CD14-positive monocyte (primary cell): ENCODE measurements around the gene FGD4. TPM values are rescaled to one million over a fixed set of nuclear protein-coding genes. Genes with fewer than 3 reads are reported as not detected.

ENCODE experiments used
- DNase-seq, 3 donors: peaks; one replicate each; pipeline ENCODE4 v3.0.0-alpha.2; 2011 to 2022
- H2AFZ ChIP-seq: 2 replicates; pipeline ENCODE4 v1.6.0; 2012; ENCODE audit warnings: mild to moderate bottlenecking, low read depth, low read length, inconsistent platforms; ENCODE audit not compliant: insufficient read depth, poor library complexity, severe bottlenecking
- H3K27ac ChIP-seq, 2 donors: 1 replicate in 1 of 2; 2 replicates in 1 of 2; pipeline ENCODE4 v1.5.1; 2012 to 2013; ENCODE audit warnings: low read length in 2 of 2, control low read depth in 1 of 2, inconsistent platforms in 1 of 2, low read depth in 1 of 2, mild to moderate bottlenecking in 1 of 2
- H3K27me3 ChIP-seq, 2 donors: one replicate each; pipeline versions ENCODE4 v1.6.0 to v1.6.1; 2011 to 2013; ENCODE audit warnings: low read length in 2 of 2; ENCODE audit not compliant: control insufficient read depth in 2 of 2, insufficient read depth in 2 of 2
- H3K36me3 ChIP-seq, 2 donors: replicated peaks in 1 of 2; 1 replicate in 1 of 2; 2 replicates in 1 of 2; pipeline versions ENCODE4 v1.5.1 to v1.6.1; 2012 to 2013; ENCODE audit warnings: low read length in 2 of 2, control low read depth in 1 of 2, inconsistent platforms in 1 of 2, mild to moderate bottlenecking in 1 of 2; ENCODE audit not compliant: insufficient read depth in 2 of 2, control insufficient read depth in 1 of 2
- H3K4me1 ChIP-seq, 2 donors: 1 replicate in 1 of 2; 2 replicates in 1 of 2; pipeline versions ENCODE4 v1.5.1 to v1.6.1; 2012 to 2013; ENCODE audit warnings: low read length in 2 of 2, control low read depth in 1 of 2, inconsistent platforms in 1 of 2, mild to moderate bottlenecking in 1 of 2, moderate library complexity in 1 of 2; ENCODE audit not compliant: insufficient read depth in 2 of 2, control insufficient read depth in 1 of 2
- H3K4me2 ChIP-seq: replicated peaks from 2 replicates; pipeline ENCODE3; 2012; ENCODE audit warnings: low read length, moderate library complexity, mild to moderate bottlenecking; ENCODE audit not compliant: poor library complexity, severe bottlenecking; ENCODE audit errors: extremely low read depth
- H3K4me3 ChIP-seq, 3 experiments: fragments of 200-600 bp in 1 of 3; sonication (generic) in 1 of 3; replicated peaks in 1 of 3; 1 replicate in 2 of 3; 2 replicates in 1 of 3; pipeline ENCODE4 v1.5.1; 2011 to 2013; ENCODE audit warnings: low read length in 3 of 3, mild to moderate bottlenecking in 3 of 3, control low read depth in 2 of 3, low read depth in 2 of 3, inconsistent platforms in 1 of 3, moderate library complexity in 1 of 3
- H3K79me2 ChIP-seq: 2 replicates; pipeline ENCODE4 v1.6.0; 2012; ENCODE audit warnings: mild to moderate bottlenecking, control low read depth, inconsistent platforms, low read length, moderate library complexity; ENCODE audit not compliant: insufficient read depth
- H3K9ac ChIP-seq: 2 replicates; pipeline ENCODE4 v1.6.0; 2017; ENCODE audit warnings: low read length, mild to moderate bottlenecking; ENCODE audit not compliant: insufficient read depth, poor library complexity, severe bottlenecking
- H3K9me3 ChIP-seq, 2 donors: replicated peaks in 1 of 2; 1 replicate in 1 of 2; 2 replicates in 1 of 2; pipeline versions ENCODE4 v1.5.1 to v1.6.1; 2012 to 2013; ENCODE audit warnings: low read length in 2 of 2, control low read depth in 1 of 2; ENCODE audit not compliant: control insufficient read depth in 1 of 2, insufficient read depth in 1 of 2
- H4K20me1 ChIP-seq: 2 replicates; pipeline ENCODE4 v1.6.0; 2012; ENCODE audit warnings: mild to moderate bottlenecking, low read length, control low read depth, moderate library complexity; ENCODE audit not compliant: insufficient read depth
- H3K27ac Mint-ChIP-seq, 7 donors: one replicate each; pipeline ENCODE4 v1.8.0; 2020; ENCODE audit warnings: mild to moderate bottlenecking in 7 of 7, mixed read lengths in 7 of 7, moderate library complexity in 6 of 7, inconsistent platforms in 2 of 7
- H3K27me3 Mint-ChIP-seq, 3 donors: one replicate each; pipeline ENCODE4 v1.8.0; 2021 to 2022; ENCODE audit warnings: low read depth in 3 of 3, mild to moderate bottlenecking in 3 of 3, mixed read lengths in 3 of 3, moderate library complexity in 3 of 3, inconsistent platforms in 1 of 3
- H3K36me3 Mint-ChIP-seq, 2 donors: one replicate each; pipeline ENCODE4 v1.8.0; 2020; ENCODE audit warnings: mixed read lengths in 2 of 2, inconsistent platforms in 1 of 2, mild to moderate bottlenecking in 1 of 2
- H3K4me1 Mint-ChIP-seq: one replicate; pipeline ENCODE4 v1.8.0; 2020; ENCODE audit warnings: mild to moderate bottlenecking, mixed read lengths
- H3K4me3 Mint-ChIP-seq, 2 donors: one replicate each; pipeline ENCODE4 v1.8.0; 2020; ENCODE audit warnings: mild to moderate bottlenecking in 2 of 2, mixed read lengths in 2 of 2, moderate library complexity in 1 of 2
- H3K9me3 Mint-ChIP-seq, 7 donors: one replicate each; pipeline ENCODE4 v1.8.0; 2020 to 2022; ENCODE audit warnings: mixed read lengths in 7 of 7, mild to moderate bottlenecking in 6 of 7, moderate library complexity in 6 of 7, inconsistent platforms in 2 of 7
- WGBS: methylation state at CpG from one replicate; pipeline ENCODE4 v1.1.5; 2013; ENCODE audit warnings: missing lambda C conversion rate; ENCODE audit not compliant: insufficient coverage; 5-methylcytosine and 5-hydroxymethylcytosine counted together
- intact Hi-C, 2 donors: fragments of 100-400 bp; cut with micrococcal nuclease; formaldehyde crosslinking; loops; one replicate each; pipeline versions ENCODE4 v1.15.0 to v1.15.1; 2023
- polyA plus RNA-seq, 3 donors: library from polyadenylated mRNA; depleted of rRNA in 1 of 3; unstranded in 2 of 3; stranded (reverse) in 1 of 3; fragments of 300-500 nt in 2 of 3; fragments of >200 nt in 1 of 3; fragmentation: Illumina TruSeq in 2 of 3; gene quantifications; 1 replicate in 2 of 3; 2 replicates in 1 of 3; pipeline ENCODE4 v1.2.3, GENCODE V29; 2012 to 2021
- TF ChIP-seq, protein P1 (sequence below): fragments of 200-600 bp; IDR thresholded peaks from one replicate; pipeline ENCODE4 v1.8.0; 2022; ENCODE audit warnings: antibody characterized with exemption, mild to moderate bottlenecking

Gene FGD4
- polyA plus RNA-seq, 3 donors: 5.3 to 34.4 (median 6.0) TPM

GRCh38 chr12:32369202-32369601, 30.2 kb upstream of the FGD4 start:
- Histone ChIP-seq H3K4me1 (peaks cover 4 to 8% of the 10 kb centered on the region in 2 donors), H3K79me2 (no peaks in the 10 kb centered on the region), H3K9me3 (no peaks in the 10 kb centered on the region), H3K4me2 (no peak overlapping the region), H3K36me3 (no peaks in the 10 kb centered on the region), H4K20me1 (no peaks in the 10 kb centered on the region), H3K4me3 (no peak overlapping the region), H3K27ac (no peak overlapping the region), H3K9ac (no peak overlapping the region), H3K27me3 (no peaks in the 10 kb centered on the region), H2AFZ (no peak overlapping the region)
- H3K27me3 Mint-ChIP-seq: peaks cover 0 to 2% (median 1%) of the 10 kb centered on the region in 3 donors
- peak overlapping the region in 1 of 7 donors; percentile 5 for H3K27ac Mint-ChIP-seq
- H3K36me3 Mint-ChIP-seq: no peaks in the 10 kb centered on the region
- WGBS: 86% methylated on average over 3 of the region's 4 CpGs
- H3K9me3 Mint-ChIP-seq: peaks cover 0 to 2% (median 0%) of the 10 kb centered on the region in 7 donors
- H3K4me1 Mint-ChIP-seq: peaks cover 5% of the 10 kb centered on the region
- no peak overlapping the region for H3K4me3 Mint-ChIP-seq
- intact Hi-C loops: loop anchor here (10.0 kb wide), 2 partner anchors 306 to 386 kb away; partner anchors contain the start of genes DNM1L (in 2 of the 2) and YARS2 (in 1 of the 2)
- TF ChIP-seq, protein P1, sequence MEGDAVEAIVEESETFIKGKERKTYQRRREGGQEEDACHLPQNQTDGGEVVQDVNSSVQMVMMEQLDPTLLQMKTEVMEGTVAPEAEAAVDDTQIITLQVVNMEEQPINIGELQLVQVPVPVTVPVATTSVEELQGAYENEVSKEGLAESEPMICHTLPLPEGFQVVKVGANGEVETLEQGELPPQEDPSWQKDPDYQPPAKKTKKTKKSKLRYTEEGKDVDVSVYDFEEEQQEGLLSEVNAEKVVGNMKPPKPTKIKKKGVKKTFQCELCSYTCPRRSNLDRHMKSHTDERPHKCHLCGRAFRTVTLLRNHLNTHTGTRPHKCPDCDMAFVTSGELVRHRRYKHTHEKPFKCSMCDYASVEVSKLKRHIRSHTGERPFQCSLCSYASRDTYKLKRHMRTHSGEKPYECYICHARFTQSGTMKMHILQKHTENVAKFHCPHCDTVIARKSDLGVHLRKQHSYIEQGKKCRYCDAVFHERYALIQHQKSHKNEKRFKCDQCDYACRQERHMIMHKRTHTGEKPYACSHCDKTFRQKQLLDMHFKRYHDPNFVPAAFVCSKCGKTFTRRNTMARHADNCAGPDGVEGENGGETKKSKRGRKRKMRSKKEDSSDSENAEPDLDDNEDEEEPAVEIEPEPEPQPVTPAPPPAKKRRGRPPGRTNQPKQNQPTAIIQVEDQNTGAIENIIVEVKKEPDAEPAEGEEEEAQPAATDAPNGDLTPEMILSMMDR: no peak
- no peak for DNase-seq

DNA sequence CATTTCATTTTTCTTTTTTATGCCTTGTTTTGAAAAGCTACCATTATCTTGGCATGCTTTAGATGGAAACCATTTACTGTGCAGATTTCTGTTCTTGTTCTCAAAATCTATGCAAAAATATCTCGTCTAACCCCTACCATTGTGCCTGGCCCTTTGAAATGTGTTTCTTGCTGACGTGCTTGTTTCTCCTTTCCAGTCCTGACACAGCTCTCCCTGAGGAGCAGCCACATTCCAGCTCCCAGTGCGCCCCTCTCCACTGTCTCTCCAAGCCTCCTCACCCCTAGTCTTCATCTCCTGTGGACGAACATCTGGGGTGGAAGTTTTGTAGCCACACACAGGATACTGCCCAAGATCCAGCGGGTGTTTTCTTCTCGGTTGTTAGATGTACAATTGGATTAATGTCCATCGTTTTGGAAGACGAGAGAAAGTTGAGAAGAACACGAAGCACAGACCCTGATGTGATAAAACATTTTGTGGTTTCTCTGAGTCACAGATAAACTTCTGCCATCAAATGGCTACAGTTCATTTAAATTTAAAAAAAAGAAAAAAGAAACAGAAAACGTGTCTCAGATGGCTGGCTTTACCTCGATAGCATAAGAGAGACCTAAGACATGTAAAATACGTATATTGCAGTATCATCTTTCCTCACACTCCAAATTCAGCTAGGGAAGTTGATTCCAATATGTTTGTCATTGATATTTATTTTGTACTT, 21.9 kb upstream of the FGD4 start:
- Histone ChIP-seq H3K27me3 (no peaks in the 10 kb centered on the region), H3K9me3 (no peaks in the 10 kb centered on the region), H3K27ac (no peak overlapping the region), H3K36me3 (no peaks in the 10 kb centered on the region), H3K4me2 (no peak overlapping the region), H4K20me1 (no peaks in the 10 kb centered on the region), H2AFZ (no peak overlapping the region), H3K79me2 (no peaks in the 10 kb centered on the region), H3K4me3 (no peak overlapping the region), H3K4me1 (peaks cover 10 to 13% of the 10 kb centered on the region in 2 donors), H3K9ac (no peak overlapping the region)
- intact Hi-C loops: loop anchor here in 1 of 2 donors (10.0 kb wide), 2 partner anchors 107 to 1647 kb away; partner anchors contain the start of gene ALG10
- no peak overlapping the region for H3K27ac Mint-ChIP-seq
- TF ChIP-seq, protein P1: no peak
- H3K9me3 Mint-ChIP-seq: peaks cover 0 to 2% (median 0%) of the 10 kb centered on the region in 7 donors
- no peak for DNase-seq
- H3K4me1 Mint-ChIP-seq: peaks cover 15% of the 10 kb centered on the region
- 90% methylated on average over 3 of the region's 12 CpGs for WGBS
- no peaks in the 10 kb centered on the region for H3K36me3 Mint-ChIP-seq
- no peak overlapping the region for H3K4me3 Mint-ChIP-seq
- H3K27me3 Mint-ChIP-seq: no peaks in the 10 kb centered on the region
